GM12878 (cell line): ENCODE data around the gene TAF6. TPM values are rescaled to one million over a fixed set of nuclear protein-coding genes. Genes with fewer than 3 reads are reported as not detected.

ENCODE experiments used
- CBFB ChIP-seq: IDR thresholded peaks from 2 replicates; pipeline ENCODE4 v1.6.1; 2016; ENCODE audit warnings: antibody characterized with exemption, low read depth
- CBX5 ChIP-seq: sonication (generic); IDR thresholded peaks from 2 replicates; pipeline ENCODE4 v1.6.1; 2016; ENCODE audit warnings: low read depth, moderate library complexity, mild to moderate bottlenecking, inconsistent platforms
- CREB1 ChIP-seq: IDR thresholded peaks from 2 replicates; pipeline ENCODE4 v1.6.1; 2012; ENCODE audit warnings: low read depth, mild to moderate bottlenecking, inconsistent platforms
- JUND ChIP-seq: IDR thresholded peaks from 2 replicates; pipeline ENCODE4 v1.6.1; 2012; ENCODE audit warnings: low read depth, mild to moderate bottlenecking, low read length, improper control_type of control experiment, moderate library complexity
- KAT2A ChIP-seq: conservative IDR thresholded peaks from 2 replicates; pipeline ENCODE4 v1.6.1; 2011; ENCODE audit warnings: low read depth, low read length; ENCODE audit not compliant: control insufficient read depth
- KLF5 ChIP-seq: fragments of 450-650 bp; IDR thresholded peaks from 2 replicates; pipeline ENCODE4 v1.6.1; 2014; ENCODE audit warnings: mild to moderate bottlenecking; ENCODE audit not compliant: partially characterized antibody
- TBL1XR1 ChIP-seq: IDR thresholded peaks from 2 replicates; pipeline ENCODE4 v1.6.1; 2012; ENCODE audit warnings: low read depth, low read length, improper control_type of control experiment
- WRNIP1 ChIP-seq: IDR thresholded peaks from 2 replicates; pipeline ENCODE4 v1.6.1; 2011; ENCODE audit warnings: low read depth, low read length, improper control_type of control experiment, borderline replicate concordance
- ZNF622 ChIP-seq: fragments of 450-650 bp; IDR thresholded peaks from 2 replicates; pipeline ENCODE4 v1.6.1; 2017; ENCODE audit warnings: mild to moderate bottlenecking, inconsistent platforms
- polyA plus RNA-seq, 11 experiments: library from polyadenylated mRNA; depleted of rRNA in 4 of 11; unstranded in 6 of 11; stranded (reverse) in 5 of 11; fragments of >200 nt; fragmentation: Nextera tagmentation in 4 of 11; fragmentation: Illumina TruSeq in 1 of 11; extraction: Ambion mirVana in 4 of 11; extraction: Trizol in 1 of 11; gene quantifications; 1 replicate in 1 of 11; 2 replicates in 10 of 11; pipeline versions ENCODE4 v1.2.1 to v1.2.3, GENCODE V29; 2011 to 2016; ENCODE audit warnings: inconsistent platforms in 2 of 11, missing spikeins in 2 of 11, low read depth in 1 of 11
- total RNA-seq, 4 experiments: library from RNA; depleted of rRNA in 3 of 4; stranded (reverse); fragments of >200 nt in 3 of 4; fragmentation: Illumina TruSeq in 1 of 4; extraction: Trizol in 1 of 4; gene quantifications; 2 replicates each; pipeline versions ENCODE4 v1.2.1 to v1.2.3, GENCODE V29; 2013 to 2021
- TF ChIP-seq, protein P1 (sequence below): fragments of 150-350 bp; IDR thresholded peaks from 2 replicates; pipeline ENCODE4 v1.6.1; 2016; ENCODE audit warnings: low read depth, low read length

Gene TAF6
- total and polyA plus RNA-seq, 10 of the 15 experiments (the other 5 are each of a cell fraction or from before 2014, with no cell fraction given): 0.27 to 42.6 (median 17.0) TPM

DNA sequence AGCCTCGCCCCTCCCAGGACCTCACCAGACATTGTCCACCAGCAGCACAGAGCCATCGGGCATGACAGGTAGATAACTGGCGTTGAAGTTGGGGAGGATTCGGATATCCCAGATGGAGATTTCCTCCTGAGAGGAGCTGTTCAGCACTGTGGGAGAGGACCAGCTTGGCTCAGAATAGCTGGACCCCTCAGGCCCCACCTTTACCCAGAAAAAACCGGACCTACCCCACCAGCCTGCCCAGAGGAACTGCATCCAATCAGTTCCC lies 37.8 kb upstream of the TAF6 start (continued):
- TF ChIP-seq WRNIP1 (no peak), KLF5 (no peak), KAT2A (no peak), TBL1XR1 (no peak), ZNF622 (no peak), CBX5 (no peak), CREB1 (no peak), JUND (no peak), CBFB (no peak)
- TF ChIP-seq, protein P1, sequence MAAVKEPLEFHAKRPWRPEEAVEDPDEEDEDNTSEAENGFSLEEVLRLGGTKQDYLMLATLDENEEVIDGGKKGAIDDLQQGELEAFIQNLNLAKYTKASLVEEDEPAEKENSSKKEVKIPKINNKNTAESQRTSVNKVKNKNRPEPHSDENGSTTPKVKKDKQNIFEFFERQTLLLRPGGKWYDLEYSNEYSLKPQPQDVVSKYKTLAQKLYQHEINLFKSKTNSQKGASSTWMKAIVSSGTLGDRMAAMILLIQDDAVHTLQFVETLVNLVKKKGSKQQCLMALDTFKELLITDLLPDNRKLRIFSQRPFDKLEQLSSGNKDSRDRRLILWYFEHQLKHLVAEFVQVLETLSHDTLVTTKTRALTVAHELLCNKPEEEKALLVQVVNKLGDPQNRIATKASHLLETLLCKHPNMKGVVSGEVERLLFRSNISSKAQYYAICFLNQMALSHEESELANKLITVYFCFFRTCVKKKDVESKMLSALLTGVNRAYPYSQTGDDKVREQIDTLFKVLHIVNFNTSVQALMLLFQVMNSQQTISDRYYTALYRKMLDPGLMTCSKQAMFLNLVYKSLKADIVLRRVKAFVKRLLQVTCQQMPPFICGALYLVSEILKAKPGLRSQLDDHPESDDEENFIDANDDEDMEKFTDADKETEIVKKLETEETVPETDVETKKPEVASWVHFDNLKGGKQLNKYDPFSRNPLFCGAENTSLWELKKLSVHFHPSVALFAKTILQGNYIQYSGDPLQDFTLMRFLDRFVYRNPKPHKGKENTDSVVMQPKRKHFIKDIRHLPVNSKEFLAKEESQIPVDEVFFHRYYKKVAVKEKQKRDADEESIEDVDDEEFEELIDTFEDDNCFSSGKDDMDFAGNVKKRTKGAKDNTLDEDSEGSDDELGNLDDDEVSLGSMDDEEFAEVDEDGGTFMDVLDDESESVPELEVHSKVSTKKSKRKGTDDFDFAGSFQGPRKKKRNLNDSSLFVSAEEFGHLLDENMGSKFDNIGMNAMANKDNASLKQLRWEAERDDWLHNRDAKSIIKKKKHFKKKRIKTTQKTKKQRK: no peak
